Peyer's patch (tissue), 4 donors: Measurements from ENCODE around the gene NRAP. TPM values are rescaled to one million over a fixed set of nuclear protein-coding genes. Genes with fewer than 3 reads are reported as not detected.
"Not testable (repeated sequence)": the region's sequence is repeated elsewhere in the genome, so short reads cannot be mapped to it uniquely, and the experiment has no call there.

Experiments
- DNase-seq, 3 donors: peaks; one replicate each; pipeline ENCODE4 v3.0.0-alpha.2; 2017 to 2019
- H3K27ac ChIP-seq, 4 donors: fragments of 200-600 bp; sonication (generic); one replicate each; pipeline ENCODE4 v1.5.1; 2016 to 2019
- H3K27me3 ChIP-seq, 2 donors: fragments of 200-600 bp; sonication (generic); one replicate each; pipeline ENCODE4 v1.5.1; 2019
- H3K36me3 ChIP-seq, 3 donors: fragments of 200-600 bp; sonication (generic); one replicate each; pipeline ENCODE4 v1.5.1; 2016 to 2019
- H3K4me1 ChIP-seq, 4 donors: fragments of 200-600 bp; sonication (generic); one replicate each; pipeline ENCODE4 v1.5.1; 2016 to 2019
- H3K4me3 ChIP-seq, 4 donors: fragments of 200-600 bp; sonication (generic); 1 replicate in 3 of 4; 2 replicates in 1 of 4; pipeline ENCODE4 v1.5.1; 2016 to 2019; ENCODE audit warnings: mild to moderate bottlenecking in 1 of 4
- H3K9me3 ChIP-seq, 4 donors: fragments of 200-600 bp; sonication (generic); one replicate each; pipeline ENCODE4 v1.5.1; 2016 to 2019; ENCODE audit warnings: mild to moderate bottlenecking in 1 of 4
- POLR2A ChIP-seq, 2 donors: fragments of 450-650 bp; IDR thresholded peaks; one replicate each; pipeline ENCODE4 v1.5.1; 2017; ENCODE audit warnings: antibody characterized with exemption in 2 of 2, mild to moderate bottlenecking in 2 of 2, moderate library complexity in 2 of 2
- total RNA-seq, 4 donors: library from RNA; depleted of rRNA; stranded (reverse); fragments of >200 nt; gene quantifications; one replicate each; pipeline ENCODE4 v1.1.0, GENCODE V29; 2016
- TF ChIP-seq, protein P1 (sequence below), 6 experiments: fragments of 450-650 bp in 4 of 6; fragments of 200-600 bp in 2 of 6; sonication (generic) in 1 of 6; IDR thresholded peaks; one replicate each; pipeline ENCODE4 v1.5.1; 2017 to 2019; ENCODE audit warnings: antibody characterized with exemption in 6 of 6, mild to moderate bottlenecking in 3 of 6, moderate library complexity in 1 of 6

Gene NRAP
- total RNA-seq, 4 donors from 2014 or later, result not detected

GRCh38 chr10:113665806-113666354 is 2.0 kb upstream of the NRAP start:
- Histone ChIP-seq H3K36me3 (no peaks in the 10 kb centered on the region), H3K9me3 (peaks cover 0 to 9% (median 2%) of the 10 kb centered on the region in 4 donors), H3K27me3 (no peaks in the 10 kb centered on the region), H3K4me1 (no peaks in the 10 kb centered on the region), H3K4me3 (no peak overlapping the region), H3K27ac (no peak overlapping the region)
- no peak for TF ChIP-seq POLR2A (IDR thresholded peaks at IDR 0.05)
- TF ChIP-seq, protein P1, sequence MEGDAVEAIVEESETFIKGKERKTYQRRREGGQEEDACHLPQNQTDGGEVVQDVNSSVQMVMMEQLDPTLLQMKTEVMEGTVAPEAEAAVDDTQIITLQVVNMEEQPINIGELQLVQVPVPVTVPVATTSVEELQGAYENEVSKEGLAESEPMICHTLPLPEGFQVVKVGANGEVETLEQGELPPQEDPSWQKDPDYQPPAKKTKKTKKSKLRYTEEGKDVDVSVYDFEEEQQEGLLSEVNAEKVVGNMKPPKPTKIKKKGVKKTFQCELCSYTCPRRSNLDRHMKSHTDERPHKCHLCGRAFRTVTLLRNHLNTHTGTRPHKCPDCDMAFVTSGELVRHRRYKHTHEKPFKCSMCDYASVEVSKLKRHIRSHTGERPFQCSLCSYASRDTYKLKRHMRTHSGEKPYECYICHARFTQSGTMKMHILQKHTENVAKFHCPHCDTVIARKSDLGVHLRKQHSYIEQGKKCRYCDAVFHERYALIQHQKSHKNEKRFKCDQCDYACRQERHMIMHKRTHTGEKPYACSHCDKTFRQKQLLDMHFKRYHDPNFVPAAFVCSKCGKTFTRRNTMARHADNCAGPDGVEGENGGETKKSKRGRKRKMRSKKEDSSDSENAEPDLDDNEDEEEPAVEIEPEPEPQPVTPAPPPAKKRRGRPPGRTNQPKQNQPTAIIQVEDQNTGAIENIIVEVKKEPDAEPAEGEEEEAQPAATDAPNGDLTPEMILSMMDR (IDR thresholded peaks at IDR 0.05), result no peak
- no peak for DNase-seq

- H3K36me3 ChIP-seq, result no peaks in the 10 kb centered on the region
- no peak for DNase-seq
- H3K27ac ChIP-seq, result no peak overlapping the region
- no peaks in the 10 kb centered on the region for H3K4me1 ChIP-seq
- H3K27me3 ChIP-seq, result no peaks in the 10 kb centered on the region
- H3K4me3 ChIP-seq, result no peak overlapping the region
- H3K9me3 ChIP-seq, result peaks cover 0 to 4% (median 2%) of the 10 kb centered on the region in 4 donors
- no peak for TF ChIP-seq POLR2A (IDR thresholded peaks at IDR 0.05)
- TF ChIP-seq, protein P1 (IDR thresholded peaks at IDR 0.05), result no peak
These were observed 1.5 kb upstream of the NRAP start for GRCh38 chr10:113665352-113665751.

- H3K36me3 ChIP-seq, result no peaks in the 10 kb centered on the region
- no peaks in the 10 kb centered on the region for H3K27me3 ChIP-seq
- H3K4me3 ChIP-seq, result no peak overlapping the region
- DNase-seq, result no peak
- H3K27ac ChIP-seq, result no peak overlapping the region
- no peaks in the 10 kb centered on the region for H3K9me3 ChIP-seq
- TF ChIP-seq POLR2A (IDR thresholded peaks at IDR 0.05), result no peak
- TF ChIP-seq, protein P1 (IDR thresholded peaks at IDR 0.05), result no peak
- no peaks in the 10 kb centered on the region for H3K4me1 ChIP-seq
These were observed 699 bp downstream of the NRAP start for GRCh38 chr10:113663142-113663541.

GRCh38 chr10:113661332-113661731 is 2.5 kb downstream of the NRAP start:
- H3K27ac ChIP-seq, result no peak overlapping the region
- no peak for DNase-seq
- no peaks in the 10 kb centered on the region for H3K4me1 ChIP-seq
- TF ChIP-seq, protein P1 (IDR thresholded peaks at IDR 0.05), result no peak
- no peak for TF ChIP-seq POLR2A (IDR thresholded peaks at IDR 0.05)
- no peaks in the 10 kb centered on the region for H3K27me3 ChIP-seq
- no peaks in the 10 kb centered on the region for H3K36me3 ChIP-seq
- no peak overlapping the region for H3K4me3 ChIP-seq
- H3K9me3 ChIP-seq, result no peaks in the 10 kb centered on the region

- no peaks in the 10 kb centered on the region for H3K27me3 ChIP-seq
- DNase-seq, result no peak
- no peaks in the 10 kb centered on the region for H3K9me3 ChIP-seq
- no peak overlapping the region for H3K27ac ChIP-seq
- H3K4me1 ChIP-seq, result no peaks in the 10 kb centered on the region
- TF ChIP-seq, protein P1 (IDR thresholded peaks at IDR 0.05), result no peak
- no peak for TF ChIP-seq POLR2A (IDR thresholded peaks at IDR 0.05)
- no peaks in the 10 kb centered on the region for H3K36me3 ChIP-seq
- H3K4me3 ChIP-seq, result no peak overlapping the region
These were observed 6.3 kb downstream of the NRAP start for GRCh38 chr10:113657544-113657943.

DNA sequence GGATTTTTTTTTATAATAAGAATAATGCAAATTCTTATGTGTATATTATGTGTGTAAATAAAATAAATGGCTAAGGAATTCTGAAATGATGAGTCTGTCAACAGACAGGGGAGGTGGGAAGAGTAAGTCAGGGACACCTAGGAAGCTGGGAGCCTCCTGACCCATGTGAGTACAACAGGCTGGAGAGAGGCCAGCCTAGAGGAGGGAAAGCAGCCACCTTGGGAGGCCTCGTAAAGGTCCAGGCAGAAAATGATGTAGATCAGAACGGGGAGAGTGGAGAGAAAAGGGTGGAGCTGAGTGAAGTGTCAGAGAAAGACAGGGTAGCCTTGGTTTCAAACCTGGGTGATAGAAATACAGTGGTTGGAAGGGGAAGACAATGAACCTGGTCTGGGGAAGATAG is 6.9 kb downstream of the NRAP start:
- Histone ChIP-seq H3K9me3 (no peaks in the 10 kb centered on the region), H3K27me3 (no peaks in the 10 kb centered on the region), H3K36me3 (no peaks in the 10 kb centered on the region), H3K4me3 (no peak overlapping the region), H3K27ac (no peak overlapping the region), H3K4me1 (no peaks in the 10 kb centered on the region)
- TF ChIP-seq, protein P1 (IDR thresholded peaks at IDR 0.05), result no peak
- no peak for TF ChIP-seq POLR2A (IDR thresholded peaks at IDR 0.05)
- DNase-seq, result no peak

GRCh38 chr10:113652456-113652855 is 11.4 kb downstream of the NRAP start:
- not testable (repeated sequence) for H3K9me3 ChIP-seq, H3K4me1 ChIP-seq, DNase-seq, H3K27ac ChIP-seq, H3K4me3 ChIP-seq, H3K36me3 ChIP-seq, H3K27me3 ChIP-seq
